Cerebellar nuclear complex (tissue), 1 donor: ENCODE results near the gene VTA1.

Source experiments
- DNase-seq, 2 experiments: peaks; one replicate each; lab custom pipeline; 2025; lab: John Stamatoyannopoulos, UW

Gene VTA1

GRCh38 chr6:142266060-142266459, 119.0 kb downstream of the VTA1 start:
- no peak for DNase-seq

- no peak for DNase-seq
Measured at GRCh38 chr6:142271476-142271875, 124.4 kb downstream of the VTA1 start.
